Gastrocnemius medialis (tissue), 4 donors: ENCODE results near the gene MRPL11. TPM values are rescaled to one million over a fixed set of nuclear protein-coding genes. Genes with fewer than 3 reads are reported as not detected.
"Not testable (repeated sequence)": the region's sequence is repeated elsewhere in the genome, so short reads cannot be mapped to it uniquely, and the experiment has no call there.

Experiments used
- ATAC-seq, 2 donors: fragments of 150-250 bp; one replicate each; pipeline ENCODE4 v1.9.1; 2016
- DNase-seq, 2 donors: peaks; one replicate each; pipeline ENCODE4 v3.0.0-alpha.2; 2019
- H3K27ac ChIP-seq, 4 donors: fragments of 200-600 bp; sonication (generic); 1 replicate in 1 of 4; 2 replicates in 3 of 4; pipeline ENCODE4 v1.5.1; 2016 to 2018; ENCODE audit warnings: mild to moderate bottlenecking in 2 of 4, moderate library complexity in 1 of 4
- H3K27me3 ChIP-seq, 3 donors: fragments of 200-600 bp; sonication (generic) in 2 of 3; 1 replicate in 1 of 3; 2 replicates in 2 of 3; pipeline versions ENCODE4 v1.5.1 to v1.6.0; 2016 to 2019; ENCODE audit warnings: mild to moderate bottlenecking in 1 of 3, moderate library complexity in 1 of 3
- H3K36me3 ChIP-seq, 2 donors: fragments of 200-600 bp; sonication (generic) in 1 of 2; one replicate each; pipeline ENCODE4 v1.5.1; 2017 to 2018
- H3K4me1 ChIP-seq, 2 donors: fragments of 200-600 bp; sonication (generic) in 1 of 2; one replicate each; pipeline ENCODE4 v1.5.1; 2016 to 2017; ENCODE audit warnings: mild to moderate bottlenecking in 2 of 2
- H3K4me3 ChIP-seq, 4 donors: fragments of 200-600 bp; sonication (generic) in 3 of 4; 1 replicate in 1 of 4; 2 replicates in 3 of 4; pipeline ENCODE4 v1.5.1; 2016 to 2019; ENCODE audit warnings: mild to moderate bottlenecking in 2 of 4
- H3K9me3 ChIP-seq, 3 donors: fragments of 200-600 bp; sonication (generic) in 2 of 3; 1 replicate in 1 of 3; 2 replicates in 2 of 3; pipeline ENCODE4 v1.5.1; 2016 to 2019
- POLR2A ChIP-seq, 2 donors: fragments of 450-650 bp; IDR thresholded peaks; one replicate each; pipeline ENCODE4 v1.6.1; 2017; ENCODE audit warnings: antibody characterized with exemption in 2 of 2, mild to moderate bottlenecking in 2 of 2, moderate library complexity in 2 of 2
- in situ Hi-C, 4 donors: fragments of 200-750 bp; cut with MboI; loops; one replicate each; pipeline versions ENCODE4 v1.15.0 to v1.8.0; 2017; ENCODE audit warnings: low sequenced_read_pairs in 4 of 4
- intact Hi-C: fragments of 100-400 bp; cut with DNase I; formaldehyde crosslinking; loops from one replicate; pipeline ENCODE4 v1.15.1; 2023; ENCODE audit warnings: low total_unique reads
- total RNA-seq, 4 donors: library from RNA; depleted of rRNA; stranded (reverse); fragments of >200 nt; gene quantifications; one replicate each; pipeline versions ENCODE4 v1.1.0 to v1.2.3, GENCODE V29; 2016
- TF ChIP-seq, protein P1 (sequence below), 5 experiments: fragments of 450-650 bp in 3 of 5; fragments of 200-600 bp in 2 of 5; sonication (generic) in 2 of 5; IDR thresholded peaks in 4 of 5; conservative IDR thresholded peaks in 1 of 5; 1 replicate in 4 of 5; 2 replicates in 1 of 5; pipeline ENCODE4 v1.5.1; 2016 to 2019; ENCODE audit warnings: antibody characterized with exemption in 5 of 5, mild to moderate bottlenecking in 3 of 5, moderate library complexity in 3 of 5

Gene MRPL11
- total RNA-seq, 4 donors from 2014 or later = 35.1 to 64.1 (median 52.5) TPM

DNA sequence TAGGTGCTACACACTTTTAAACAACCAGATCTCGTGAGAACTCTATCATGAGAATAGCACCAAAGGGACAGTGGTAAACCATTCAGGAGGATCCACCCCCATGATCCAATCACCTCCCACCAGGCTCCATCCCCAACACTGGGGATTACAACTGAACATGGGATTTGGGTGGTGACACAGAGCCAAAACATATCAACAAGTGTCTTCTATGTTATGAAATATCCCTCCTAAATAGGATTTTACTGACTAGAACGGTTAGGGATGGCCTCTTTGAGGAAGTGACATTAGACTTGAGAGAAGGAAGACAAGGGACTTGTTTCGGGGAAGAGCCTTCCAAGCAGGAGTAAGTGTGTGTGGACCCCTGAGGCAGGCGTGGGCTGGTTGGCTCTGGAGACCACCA, 11.9 kb upstream of the MRPL11 start:
- no peak for ATAC-seq
- TF ChIP-seq, protein P1, sequence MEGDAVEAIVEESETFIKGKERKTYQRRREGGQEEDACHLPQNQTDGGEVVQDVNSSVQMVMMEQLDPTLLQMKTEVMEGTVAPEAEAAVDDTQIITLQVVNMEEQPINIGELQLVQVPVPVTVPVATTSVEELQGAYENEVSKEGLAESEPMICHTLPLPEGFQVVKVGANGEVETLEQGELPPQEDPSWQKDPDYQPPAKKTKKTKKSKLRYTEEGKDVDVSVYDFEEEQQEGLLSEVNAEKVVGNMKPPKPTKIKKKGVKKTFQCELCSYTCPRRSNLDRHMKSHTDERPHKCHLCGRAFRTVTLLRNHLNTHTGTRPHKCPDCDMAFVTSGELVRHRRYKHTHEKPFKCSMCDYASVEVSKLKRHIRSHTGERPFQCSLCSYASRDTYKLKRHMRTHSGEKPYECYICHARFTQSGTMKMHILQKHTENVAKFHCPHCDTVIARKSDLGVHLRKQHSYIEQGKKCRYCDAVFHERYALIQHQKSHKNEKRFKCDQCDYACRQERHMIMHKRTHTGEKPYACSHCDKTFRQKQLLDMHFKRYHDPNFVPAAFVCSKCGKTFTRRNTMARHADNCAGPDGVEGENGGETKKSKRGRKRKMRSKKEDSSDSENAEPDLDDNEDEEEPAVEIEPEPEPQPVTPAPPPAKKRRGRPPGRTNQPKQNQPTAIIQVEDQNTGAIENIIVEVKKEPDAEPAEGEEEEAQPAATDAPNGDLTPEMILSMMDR (IDR thresholded peaks at IDR 0.05 in 4 of 5, conservative IDR thresholded peaks at IDR 0.05 in 1 of 5) = no peak
- TF ChIP-seq POLR2A (IDR thresholded peaks at IDR 0.05) = no peak
- in situ Hi-C loops = no loop called here
- H3K9me3 ChIP-seq = no peaks in the 10 kb centered on the region
- H3K27ac ChIP-seq = no peak overlapping the region
- H3K27me3 ChIP-seq = no peaks in the 10 kb centered on the region
- no peaks in the 10 kb centered on the region for H3K4me1 ChIP-seq
- no peaks in the 10 kb centered on the region for H3K36me3 ChIP-seq
- intact Hi-C loops = no loop called here
- no peak overlapping the region for H3K4me3 ChIP-seq
- DNase-seq = no peak

DNA sequence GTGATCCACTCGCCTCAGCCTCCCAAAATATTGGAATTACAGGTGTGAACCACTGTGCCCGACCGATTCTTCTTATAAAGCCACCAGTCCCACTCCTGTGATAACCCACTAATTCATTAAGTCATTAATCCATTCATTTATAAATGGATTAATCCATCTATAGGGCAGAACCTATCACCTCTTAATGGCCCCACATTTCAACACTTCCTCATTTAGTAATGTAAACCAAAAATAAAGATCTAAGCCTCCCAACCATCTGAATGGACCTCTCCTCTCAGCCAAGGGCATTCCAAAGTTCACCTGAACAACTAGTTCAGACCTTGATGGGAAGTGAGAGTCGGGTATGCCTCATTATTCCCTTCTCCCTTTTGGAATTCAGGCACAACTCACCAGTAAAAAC, 9.9 kb upstream of the MRPL11 start:
- TF ChIP-seq POLR2A (IDR thresholded peaks at IDR 0.05) = no peak
- TF ChIP-seq, protein P1 (IDR thresholded peaks at IDR 0.05 in 4 of 5, conservative IDR thresholded peaks at IDR 0.05 in 1 of 5) = no peak
- DNase-seq (no peak), ATAC-seq (no peak)
- intact Hi-C loops = no loop called here
- H3K27me3 ChIP-seq = no peaks in the 10 kb centered on the region
- no peaks in the 10 kb centered on the region for H3K36me3 ChIP-seq
- H3K9me3 ChIP-seq = no peaks in the 10 kb centered on the region
- no peaks in the 10 kb centered on the region for H3K4me1 ChIP-seq
- in situ Hi-C loops = no loop called here
- H3K27ac ChIP-seq = no peak overlapping the region
- H3K4me3 ChIP-seq = no peak overlapping the region

DNA sequence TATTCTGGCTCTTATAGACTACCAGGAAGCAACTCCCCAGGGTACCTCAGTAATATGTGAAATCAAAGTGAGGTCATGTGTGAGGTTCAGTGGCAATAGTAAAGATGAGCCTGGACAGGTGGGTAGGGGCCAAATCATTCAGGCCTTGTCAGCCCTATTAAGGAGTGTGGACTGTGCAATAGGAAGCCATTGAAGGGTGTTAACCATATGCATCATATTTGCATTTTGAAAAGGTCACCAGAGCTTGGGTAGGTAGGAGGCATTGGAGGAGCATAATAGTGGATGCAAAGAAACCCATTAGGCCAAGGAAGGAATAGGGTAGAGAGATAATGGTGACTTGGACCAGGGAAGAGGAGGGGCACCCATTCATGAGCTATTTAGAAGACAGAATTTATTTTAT, 8.4 kb upstream of the MRPL11 start:
- in situ Hi-C loops (no loop called here), intact Hi-C loops (no loop called here)
- no peak overlapping the region for H3K4me3 ChIP-seq
- no peaks in the 10 kb centered on the region for H3K36me3 ChIP-seq
- no peak overlapping the region for H3K27ac ChIP-seq
- H3K9me3 ChIP-seq = no peaks in the 10 kb centered on the region
- DNase-seq = no peak
- TF ChIP-seq POLR2A (IDR thresholded peaks at IDR 0.05) = no peak
- TF ChIP-seq, protein P1 (IDR thresholded peaks at IDR 0.05 in 4 of 5, conservative IDR thresholded peaks at IDR 0.05 in 1 of 5) = no peak
- ATAC-seq = no peak
- H3K27me3 ChIP-seq = no peaks in the 10 kb centered on the region
- H3K4me1 ChIP-seq = no peaks in the 10 kb centered on the region

DNA sequence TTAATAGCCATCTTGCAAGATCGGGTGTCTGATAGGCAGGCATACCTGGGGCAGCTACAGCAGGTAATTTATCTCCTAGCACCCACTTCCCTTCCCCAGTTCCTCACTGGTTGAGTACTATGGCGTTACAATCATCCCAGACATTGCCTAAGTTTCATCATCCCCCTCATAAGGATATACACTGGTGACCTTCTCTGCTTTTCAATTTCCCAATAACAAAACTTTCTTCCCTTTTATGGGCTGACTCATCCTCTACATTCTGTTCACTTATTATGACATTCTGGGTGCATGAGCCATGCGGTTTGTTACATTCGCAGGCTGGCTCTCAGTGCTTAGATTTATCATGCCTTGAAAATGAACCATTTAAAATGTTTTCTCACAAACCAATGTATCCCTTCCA, 5.0 kb upstream of the MRPL11 start:
- no peak for ATAC-seq
- Histone ChIP-seq H3K27me3 (no peaks in the 10 kb centered on the region), H3K4me3 (no peak overlapping the region), H3K36me3 (no peaks in the 10 kb centered on the region), H3K9me3 (no peaks in the 10 kb centered on the region), H3K27ac (no peak overlapping the region), H3K4me1 (no peaks in the 10 kb centered on the region)
- in situ Hi-C loops (no loop called here), intact Hi-C loops (no loop called here)
- TF ChIP-seq, protein P1 (IDR thresholded peaks at IDR 0.05 in 4 of 5, conservative IDR thresholded peaks at IDR 0.05 in 1 of 5) = no peak
- TF ChIP-seq POLR2A (IDR thresholded peaks at IDR 0.05) = no peak
- DNase-seq = no peak

DNA sequence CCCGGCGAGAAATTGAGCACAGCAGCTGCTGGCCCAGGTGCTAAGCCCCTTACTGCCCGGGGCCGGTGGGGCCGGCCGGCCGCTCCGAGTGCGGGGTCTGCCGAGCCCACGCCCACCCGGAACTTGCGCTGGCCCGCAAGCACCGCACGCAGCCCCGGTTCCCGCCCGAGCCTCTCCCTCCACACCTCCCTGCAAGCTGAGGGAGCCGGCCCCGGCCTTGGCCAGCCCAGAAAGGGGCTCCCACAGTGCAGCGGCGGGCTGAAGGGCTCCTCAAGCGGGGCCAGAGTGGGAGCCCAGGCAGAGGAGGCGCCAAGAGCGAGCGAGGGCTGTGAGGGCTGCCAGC, 2.3 kb upstream of the MRPL11 start:
- intact Hi-C loops, H3K36me3 ChIP-seq: not testable (repeated sequence)

DNA sequence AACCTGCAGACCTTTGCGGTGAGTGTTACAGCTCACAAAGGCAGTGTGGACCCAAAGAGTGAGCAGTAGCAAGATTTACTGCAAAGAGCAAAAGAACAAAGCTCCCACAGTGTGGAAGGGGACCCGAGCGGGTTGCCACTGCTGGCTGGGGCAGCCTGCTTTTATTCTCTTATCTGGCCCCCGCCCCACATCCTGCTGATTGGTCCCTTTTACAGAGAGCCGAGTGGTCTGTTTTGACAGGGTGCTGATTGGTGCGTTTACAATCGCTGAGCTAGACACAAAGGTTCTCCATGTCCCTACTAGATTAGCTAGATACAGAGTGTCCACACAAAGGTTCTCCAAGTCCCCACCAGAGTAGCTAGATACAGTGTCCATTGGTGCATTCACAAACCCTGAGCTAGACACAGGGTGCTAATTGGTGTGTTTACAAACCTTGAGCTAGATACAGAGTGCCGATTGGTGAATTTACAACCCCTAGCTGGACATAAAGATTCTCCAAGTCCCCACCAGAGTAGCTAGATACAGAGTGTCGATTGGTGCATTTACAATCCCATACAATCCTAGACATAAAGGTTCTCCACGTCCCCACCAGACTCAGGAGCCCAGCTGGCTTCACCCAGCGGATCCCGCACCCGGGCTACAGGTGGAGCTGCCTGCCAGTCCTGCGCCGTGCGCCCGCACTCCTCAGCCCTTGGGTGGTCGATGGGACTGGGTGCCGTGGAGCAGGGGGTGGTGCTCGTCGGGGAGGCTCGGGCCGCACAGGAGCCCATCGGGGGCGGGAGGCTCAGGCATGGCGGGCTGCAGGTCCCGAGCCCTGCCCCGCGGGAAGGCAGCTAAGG, 1.7 kb upstream of the MRPL11 start:
- H3K4me3 ChIP-seq, DNase-seq, intact Hi-C loops, ATAC-seq, H3K27ac ChIP-seq, H3K9me3 ChIP-seq, H3K36me3 ChIP-seq, in situ Hi-C loops, H3K27me3 ChIP-seq: not testable (repeated sequence)
- peaks cover 5 to 14% of the 10 kb centered on the region in 2 donors for H3K4me1 ChIP-seq

More for the DNA sequence above, 2.3 kb upstream of the MRPL11 start:
- H3K27me3 ChIP-seq, DNase-seq, H3K27ac ChIP-seq, ATAC-seq, in situ Hi-C loops, H3K4me3 ChIP-seq, H3K9me3 ChIP-seq: not testable (repeated sequence)
- H3K4me1 ChIP-seq = peaks cover 5 to 14% of the 10 kb centered on the region in 2 donors
